ENCODE data around the gene SEMA7A.

- no peak for TF ChIP-seq CTCF (IDR thresholded peaks at IDR 0.05; ENCODE audit: low read depth, low read length, poor library complexity, severe bottlenecking)
- TF ChIP-seq EZH2phosphoT487 (IDR thresholded peaks at IDR 0.05; ENCODE audit: borderline replicate concordance, low read length): no peak; the same call in 1 of the 2 replicates
Measured at GRCh38 chr15:74395319-74396145, 38.2 kb downstream of the SEMA7A start.
